NCI-H2196 (cell line): Measurements from ENCODE around the gene FAM118B.
A peak's percentile ranks its signal among the peaks of the same experiment; 100 is the strongest.

Source experiments
- DNase-seq: peaks from one replicate; lab custom pipeline; 2025; ENCODE audit not compliant: unreplicated experiment; lab: John Stamatoyannopoulos, UW

Gene FAM118B

DNA sequence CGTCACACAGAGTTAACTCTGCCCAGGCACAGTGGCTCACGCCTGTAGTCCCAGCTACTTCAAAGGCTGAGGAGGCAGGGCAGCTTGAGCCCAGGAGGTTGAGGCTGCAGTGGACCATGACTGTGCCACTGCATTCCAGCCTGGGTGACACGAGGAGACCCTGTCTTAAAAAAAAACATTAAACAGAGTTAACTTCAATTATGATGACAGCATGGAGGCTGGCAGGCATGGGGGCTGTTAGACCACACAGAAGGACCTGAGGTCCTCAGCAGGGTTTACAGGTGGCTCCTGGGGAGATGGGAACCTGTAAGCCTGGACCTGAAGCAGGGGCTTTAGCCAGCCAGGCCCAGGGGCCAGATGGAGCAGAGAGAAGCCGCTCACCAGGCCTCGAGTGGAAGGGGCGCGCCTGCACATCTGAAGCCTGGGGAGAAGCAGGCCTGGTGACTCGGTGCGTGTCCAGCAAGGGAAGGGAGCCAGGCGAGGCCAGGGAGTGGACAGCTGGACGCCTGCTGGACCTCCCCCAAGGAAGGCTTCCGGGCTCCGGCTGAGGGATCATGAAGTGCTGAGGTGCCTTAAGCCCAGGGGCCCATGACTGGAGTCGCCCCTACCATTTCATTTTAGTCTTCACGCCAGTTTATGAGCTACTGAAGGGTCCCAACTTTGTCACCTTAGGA lies 25.4 kb upstream of the FAM118B start:
- DNase-seq: no peak

DNA sequence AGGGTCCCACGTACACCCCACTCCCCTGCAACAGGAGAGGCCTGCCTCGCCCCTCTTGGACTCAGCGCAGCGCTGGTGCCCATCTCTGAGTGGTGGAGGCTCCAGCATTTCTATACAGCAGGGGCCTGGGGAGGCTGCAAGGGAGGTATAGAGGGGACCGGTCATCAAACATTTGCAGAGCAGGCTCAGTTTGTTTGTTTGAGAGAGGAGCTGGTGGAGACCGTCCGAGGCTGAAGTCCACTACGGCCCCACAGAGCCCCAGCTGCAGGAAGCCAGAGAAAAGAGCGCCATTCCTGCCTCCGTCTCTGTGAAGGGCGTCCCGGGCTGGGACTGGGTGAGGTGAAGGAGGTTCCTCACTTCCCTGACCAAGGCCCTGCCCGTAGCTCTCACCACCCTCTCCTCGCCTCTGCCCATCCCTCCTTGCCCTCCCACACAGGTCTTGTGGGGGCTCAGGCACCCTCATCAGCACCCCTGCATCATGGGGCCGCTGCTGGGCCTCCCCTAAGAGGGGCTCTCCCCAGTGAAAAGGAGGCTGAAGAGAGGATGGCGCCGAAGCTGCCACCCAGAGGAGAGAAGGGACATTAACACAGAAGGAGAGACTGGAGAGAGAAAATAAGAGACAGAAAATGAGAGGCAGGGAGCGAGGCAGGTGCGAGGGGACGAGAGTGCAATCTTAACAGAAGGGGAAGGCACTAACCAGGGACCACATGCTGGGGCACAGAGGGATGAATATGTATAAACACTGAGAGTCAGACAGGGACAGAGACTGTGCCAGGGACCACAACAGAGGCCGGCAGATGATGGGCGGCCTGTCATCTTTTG lies 24.7 kb upstream of the FAM118B start:
- DNase-seq: peak; percentile 15

DNA sequence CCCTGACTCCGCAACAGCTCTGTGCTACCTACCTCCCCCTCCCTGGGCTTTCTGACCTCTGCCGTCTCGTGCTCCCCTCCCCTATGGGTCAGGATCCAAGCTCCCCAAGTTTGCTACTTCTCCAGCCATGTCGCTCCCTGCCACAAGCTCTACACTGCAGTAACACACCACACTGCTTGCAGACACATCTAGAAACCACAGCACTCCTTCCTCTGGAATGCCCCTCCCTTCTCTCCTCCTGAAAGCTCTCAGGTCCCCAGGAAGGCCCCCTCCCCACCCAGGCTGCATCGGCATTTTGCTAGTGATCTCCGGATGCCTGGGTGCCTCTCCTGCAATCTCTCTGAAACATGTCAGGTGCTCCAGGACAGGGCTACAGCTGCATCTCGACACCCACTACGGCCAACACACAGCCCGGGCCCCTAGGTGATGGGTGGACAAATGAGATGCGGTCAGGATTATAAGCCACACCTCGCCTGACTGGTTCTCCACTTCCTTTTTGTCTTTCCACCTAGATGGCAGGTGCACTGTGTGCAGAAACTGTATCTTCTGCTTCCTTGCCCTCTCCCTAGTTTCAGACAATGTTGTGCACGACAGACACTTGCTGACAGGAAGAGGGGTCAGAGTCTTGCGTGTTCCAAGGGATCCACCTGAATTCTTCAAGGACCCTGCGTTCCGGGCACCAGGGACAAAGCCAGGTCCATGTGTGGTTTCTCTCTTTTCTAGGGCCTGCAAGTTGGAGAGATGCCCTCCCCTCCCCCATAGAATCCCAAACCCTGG lies 23.1 kb upstream of the FAM118B start:
- no peak for DNase-seq

DNA sequence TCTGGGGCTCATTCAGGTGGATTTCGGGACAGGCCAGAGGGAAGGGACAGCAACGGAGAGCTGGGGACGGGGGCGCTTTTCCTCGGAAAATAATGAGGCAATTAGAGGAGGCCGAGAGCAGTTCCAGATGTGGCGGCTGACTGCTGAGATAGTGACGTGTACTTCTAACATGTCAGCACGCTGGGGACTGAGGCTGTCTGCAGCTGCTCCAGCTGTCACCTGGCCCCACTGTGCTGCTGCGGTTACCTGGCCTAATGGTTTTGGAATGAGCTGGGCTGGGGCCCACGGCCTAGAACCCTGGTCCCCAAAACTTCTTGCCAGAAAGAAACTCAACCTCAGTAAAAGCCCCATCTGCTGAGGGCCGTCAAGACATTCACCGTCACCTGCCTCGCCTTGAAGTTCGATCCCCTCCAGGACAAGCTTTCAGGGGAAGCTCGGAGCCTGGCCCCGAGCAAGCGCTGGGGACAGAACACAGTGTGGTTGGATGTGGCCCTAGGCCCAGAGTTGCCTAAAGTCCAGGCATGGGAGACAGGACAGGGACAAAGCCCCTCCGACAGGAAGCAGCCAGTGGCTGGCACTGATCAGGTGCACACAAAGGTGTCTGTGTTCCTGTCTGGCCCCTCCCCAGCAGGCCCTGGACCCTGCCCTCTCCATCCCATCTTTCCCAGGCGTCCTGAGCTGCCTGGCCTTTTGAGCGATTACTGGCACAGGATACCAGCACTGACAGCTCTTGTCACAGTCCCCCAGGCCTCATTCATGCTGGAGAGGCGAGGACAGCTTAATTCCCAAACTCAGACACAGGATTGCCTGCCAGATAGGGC lies 22.3 kb upstream of the FAM118B start:
- no peak for DNase-seq

DNA sequence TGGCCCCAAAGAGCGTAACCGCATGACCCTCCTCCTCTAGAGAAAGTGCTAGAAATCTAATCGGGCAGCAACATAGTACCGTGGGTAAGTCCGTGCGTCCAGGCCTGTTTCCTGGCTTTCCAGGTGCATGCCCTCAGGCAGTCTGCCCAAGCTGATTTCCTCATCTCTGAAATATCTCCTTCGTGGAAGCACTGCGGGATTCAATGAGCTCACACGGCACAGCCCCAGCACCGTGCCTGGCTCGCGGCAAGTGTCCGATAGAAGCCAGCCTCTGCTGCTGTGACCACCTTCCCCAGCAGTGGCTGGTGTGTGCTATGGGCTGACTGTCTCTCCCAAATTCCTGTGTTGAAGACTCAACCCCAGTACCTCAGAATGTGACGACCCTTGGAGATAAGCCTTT lies 20.8 kb upstream of the FAM118B start:
- no peak for DNase-seq

DNA sequence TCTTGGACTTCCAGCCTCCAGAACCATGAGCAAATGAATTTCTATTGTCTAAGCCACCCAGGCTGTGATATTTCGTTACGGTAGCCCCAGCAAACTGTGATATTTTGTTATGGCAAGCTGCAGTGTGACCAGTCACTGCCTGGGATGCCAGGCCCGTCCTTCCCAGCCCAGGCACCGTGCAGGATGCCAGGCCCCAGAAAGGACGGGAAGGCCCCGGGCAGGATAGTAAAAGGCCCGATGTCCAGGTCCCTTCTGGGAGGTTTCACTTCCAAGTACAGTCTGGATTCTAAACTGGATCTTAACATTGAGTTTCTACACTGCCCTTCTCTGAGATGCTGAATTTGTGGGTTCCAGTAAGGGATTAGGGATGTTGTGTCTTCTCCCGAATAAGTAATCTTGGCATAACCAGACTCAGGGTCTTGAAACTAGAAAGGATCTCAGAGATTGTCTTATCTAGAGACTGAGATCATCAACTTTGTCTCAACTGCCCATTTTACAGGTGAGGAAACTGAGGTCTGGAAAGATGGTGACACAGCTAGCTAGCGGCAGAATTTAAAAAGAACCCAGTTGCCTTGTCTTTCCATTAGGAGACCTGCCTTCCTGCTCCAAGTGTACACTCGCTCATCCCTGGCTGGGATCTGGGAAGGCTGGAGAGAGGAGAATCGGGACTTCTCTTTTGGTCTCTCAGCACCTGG lies 20.1 kb upstream of the FAM118B start:
- DNase-seq: no peak

DNA sequence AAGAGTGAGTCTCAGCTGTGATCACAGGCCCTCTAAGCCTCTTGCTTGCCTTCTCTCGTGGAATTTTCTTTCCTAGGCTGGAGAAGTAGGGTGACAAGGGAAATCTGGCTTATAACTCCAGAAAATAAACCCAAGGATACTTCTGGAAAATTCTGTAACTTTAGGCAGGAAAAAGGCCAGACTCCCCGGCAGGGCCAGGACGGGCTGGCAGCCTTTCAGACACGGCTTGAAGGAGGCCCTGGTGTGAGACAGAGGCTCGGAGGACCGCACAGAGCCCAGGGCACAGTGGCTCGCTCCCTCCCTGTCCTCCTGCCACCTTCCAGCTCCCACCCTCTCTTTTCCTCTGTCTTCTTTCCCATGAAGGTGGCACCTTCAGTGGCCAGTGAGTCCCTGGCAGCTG lies 19.2 kb upstream of the FAM118B start:
- DNase-seq: no peak

DNA sequence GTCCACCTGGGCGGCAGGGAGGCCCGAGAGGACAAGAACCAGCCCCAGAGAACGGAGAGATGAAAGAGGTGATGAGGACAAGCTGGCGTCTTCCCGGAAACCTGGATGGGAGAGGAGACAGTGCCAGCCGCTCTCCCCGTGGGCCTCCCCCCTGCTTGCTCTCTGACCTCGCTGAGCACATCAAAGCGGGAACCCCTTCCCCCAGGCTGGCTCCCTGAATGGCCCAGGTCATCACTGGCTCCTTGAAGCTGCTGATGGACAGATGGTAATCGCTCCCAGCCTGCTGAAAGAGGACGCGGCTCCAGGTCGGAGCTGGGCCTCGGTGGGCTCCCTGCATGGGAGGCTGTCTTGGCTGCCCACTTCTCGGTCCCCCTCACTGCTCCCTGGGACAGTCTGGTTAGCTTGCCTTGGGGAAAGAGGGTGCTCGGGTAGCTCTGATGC lies 18.5 kb upstream of the FAM118B start:
- DNase-seq: no peak

DNA sequence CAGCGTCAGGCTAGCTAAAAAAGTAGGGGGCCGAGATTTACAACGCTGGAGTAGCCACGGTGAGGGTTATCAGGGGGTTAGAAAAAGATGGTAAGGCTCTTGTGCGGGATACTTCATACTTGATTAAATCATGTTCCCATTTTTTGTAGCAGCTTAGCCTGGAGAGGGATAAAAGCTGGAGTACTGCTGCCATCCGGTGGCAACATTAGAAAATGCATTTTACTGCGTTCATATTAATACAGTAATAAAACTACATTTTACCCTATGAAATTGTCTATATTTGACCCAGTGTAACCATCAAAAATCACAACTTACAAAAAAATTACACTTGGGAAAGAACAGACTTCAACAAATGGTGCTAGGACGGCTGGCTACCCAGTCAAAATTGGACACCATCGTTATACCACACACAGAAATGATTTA lies 17.4 kb upstream of the FAM118B start:
- DNase-seq: peak; percentile 56

DNA sequence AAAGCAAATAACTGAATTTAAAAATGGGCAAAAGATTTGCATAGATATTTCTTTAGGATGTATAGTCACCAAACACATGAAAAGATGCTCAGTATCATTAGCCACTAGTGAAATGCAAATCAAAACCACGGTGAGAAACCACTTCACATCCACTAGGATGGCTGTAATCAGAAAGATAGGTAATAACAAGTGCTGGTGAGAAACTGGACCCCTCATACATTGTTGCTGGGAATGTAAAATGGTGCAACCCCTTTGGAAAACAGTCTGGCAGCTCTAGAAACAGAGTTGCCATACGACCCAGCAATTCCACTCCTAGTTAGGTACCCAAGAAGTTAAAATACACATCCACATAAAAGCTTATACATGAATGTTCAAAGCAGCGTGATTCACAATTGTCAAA lies 16.5 kb upstream of the FAM118B start:
- no peak for DNase-seq

DNA sequence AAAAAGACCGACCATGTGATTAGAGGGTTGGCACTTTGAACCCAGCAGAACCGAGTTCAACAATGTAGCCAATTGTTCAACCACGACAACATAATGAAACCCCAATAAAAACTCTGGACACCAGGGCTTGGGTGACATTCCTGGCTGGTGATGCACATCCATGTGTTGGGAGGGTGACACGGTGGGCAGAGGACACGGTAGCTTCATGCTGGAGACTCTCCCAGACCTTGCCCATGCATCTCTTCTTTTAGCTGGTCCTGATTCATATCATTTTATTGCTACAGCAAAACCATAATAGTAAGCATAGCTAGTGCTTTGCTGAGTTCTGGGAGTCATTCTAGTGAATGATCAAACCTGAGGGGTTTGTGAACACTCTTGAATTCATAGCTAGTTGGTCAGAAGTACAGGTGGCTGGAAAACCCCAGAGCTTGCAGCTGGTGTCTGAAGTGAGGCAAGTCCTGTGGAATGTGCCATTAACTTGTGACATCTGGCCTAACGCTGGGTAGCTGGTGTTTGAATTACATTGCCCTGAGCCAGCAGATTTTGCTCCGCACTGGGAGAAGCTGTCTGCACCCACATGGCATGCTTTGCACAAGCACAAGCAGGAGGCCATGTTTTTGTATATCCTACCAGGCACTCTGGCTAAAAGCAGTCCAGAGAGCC lies 14.2 kb upstream of the FAM118B start:
- no peak for DNase-seq

DNA sequence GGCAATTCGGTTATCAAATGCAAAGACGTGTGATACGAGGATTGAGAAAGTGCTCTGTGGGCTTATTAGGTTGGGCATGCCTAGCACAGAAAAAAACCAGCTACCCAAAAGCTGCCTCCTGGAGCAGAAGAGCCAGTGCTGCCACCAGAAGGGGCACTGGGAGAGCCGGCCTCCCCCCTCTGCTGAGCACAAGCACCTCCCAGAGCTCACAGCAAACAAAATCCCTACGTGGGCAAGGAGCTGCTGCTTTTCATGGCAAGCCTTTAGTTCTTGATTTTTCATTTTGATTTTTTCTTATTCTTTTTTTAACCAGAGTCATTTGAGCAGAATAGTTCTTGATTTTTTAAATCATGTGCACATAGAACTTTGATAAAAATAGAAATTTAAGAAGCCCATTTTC lies 12.9 kb upstream of the FAM118B start:
- DNase-seq: no peak

DNA sequence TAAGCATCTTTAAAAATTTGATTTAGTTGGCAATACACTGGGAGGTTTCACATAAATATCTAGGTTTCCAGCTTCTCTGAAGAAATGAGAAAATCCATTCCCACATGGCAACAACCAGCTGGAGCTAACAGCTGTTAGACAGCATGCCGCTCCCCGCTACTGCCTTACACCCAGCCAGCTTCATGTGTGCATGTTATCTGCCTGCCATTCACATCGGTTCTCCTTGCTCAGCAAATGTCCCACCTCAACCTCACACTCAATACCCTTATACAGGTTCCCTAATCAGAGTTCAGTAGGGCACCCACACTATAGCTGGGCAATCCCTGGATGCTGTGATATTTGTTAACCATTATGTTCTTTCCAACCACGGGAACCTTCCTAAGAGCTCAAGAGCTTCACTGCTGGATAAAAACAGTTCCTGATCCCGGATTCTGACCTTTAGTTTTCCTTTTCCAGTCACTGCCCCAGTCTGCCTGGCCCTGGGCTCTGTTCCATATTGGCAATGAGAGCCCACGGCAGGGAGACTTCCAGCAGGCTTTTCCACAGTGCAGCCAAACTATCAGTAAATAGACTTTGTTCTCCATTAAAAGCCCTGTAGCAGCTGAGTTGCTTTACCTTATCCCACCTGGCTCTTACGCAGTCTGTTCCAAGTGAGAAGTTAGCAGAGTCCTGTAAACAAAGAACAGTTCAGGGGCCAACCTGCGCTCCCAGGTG lies 8.8 kb upstream of the FAM118B start:
- no peak for DNase-seq

DNA sequence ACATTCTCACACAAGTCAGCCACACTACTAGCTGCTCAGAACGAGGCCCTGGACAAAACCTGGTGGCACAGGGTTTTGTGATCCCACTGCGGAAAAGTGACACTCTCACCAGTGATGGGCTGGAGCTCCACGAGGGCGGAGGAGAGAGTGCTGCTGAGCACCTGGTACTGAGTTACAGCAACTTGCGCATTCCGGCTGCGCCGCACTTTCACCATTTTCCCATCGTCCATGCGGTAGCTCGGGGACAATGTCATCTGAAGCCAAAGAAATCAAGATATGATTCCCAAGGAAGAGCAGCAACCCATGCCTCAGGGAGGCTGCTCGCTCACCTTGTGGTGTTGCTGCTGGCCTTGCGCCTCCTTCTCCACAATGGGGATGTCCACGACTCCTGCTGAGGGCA lies 6.2 kb upstream of the FAM118B start:
- no peak for DNase-seq

DNA sequence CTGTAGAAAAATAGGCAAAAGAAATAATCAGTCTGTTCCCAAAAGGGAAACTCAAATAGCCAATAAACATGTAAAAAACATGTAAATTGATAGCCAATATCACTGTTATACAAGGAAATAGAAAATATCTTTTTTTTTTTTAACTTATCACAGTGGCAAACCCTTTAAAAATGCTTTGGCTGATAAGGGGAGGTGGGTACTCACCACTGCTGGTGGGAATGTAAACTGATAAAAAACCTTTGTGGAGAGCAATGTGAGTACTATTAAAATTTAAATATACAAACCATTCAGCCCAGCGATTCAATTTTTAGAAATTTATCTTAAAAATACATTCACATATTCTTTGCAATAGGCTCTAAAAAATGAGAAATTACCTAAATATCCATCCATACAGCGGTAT lies 3.7 kb upstream of the FAM118B start:
- DNase-seq: no peak

DNA sequence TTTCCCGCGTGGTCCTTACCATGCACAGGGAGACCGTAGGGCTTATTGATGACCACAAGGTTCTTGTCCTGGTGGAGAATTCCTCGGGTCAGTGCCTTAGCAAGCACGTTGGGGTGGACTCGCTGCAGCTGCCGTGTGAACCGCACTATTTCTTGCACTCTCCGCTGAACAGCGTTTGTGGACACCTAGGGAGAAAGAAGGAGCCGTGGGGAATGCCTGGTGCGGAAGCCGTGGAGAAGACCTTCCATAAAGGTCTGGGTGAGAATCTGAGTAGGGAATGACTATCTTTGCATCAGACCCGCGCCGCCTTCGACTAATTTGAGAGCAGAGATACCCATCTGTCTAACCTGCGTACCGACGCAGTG lies 729 bp upstream of the FAM118B start:
- DNase-seq: no peak

DNA sequence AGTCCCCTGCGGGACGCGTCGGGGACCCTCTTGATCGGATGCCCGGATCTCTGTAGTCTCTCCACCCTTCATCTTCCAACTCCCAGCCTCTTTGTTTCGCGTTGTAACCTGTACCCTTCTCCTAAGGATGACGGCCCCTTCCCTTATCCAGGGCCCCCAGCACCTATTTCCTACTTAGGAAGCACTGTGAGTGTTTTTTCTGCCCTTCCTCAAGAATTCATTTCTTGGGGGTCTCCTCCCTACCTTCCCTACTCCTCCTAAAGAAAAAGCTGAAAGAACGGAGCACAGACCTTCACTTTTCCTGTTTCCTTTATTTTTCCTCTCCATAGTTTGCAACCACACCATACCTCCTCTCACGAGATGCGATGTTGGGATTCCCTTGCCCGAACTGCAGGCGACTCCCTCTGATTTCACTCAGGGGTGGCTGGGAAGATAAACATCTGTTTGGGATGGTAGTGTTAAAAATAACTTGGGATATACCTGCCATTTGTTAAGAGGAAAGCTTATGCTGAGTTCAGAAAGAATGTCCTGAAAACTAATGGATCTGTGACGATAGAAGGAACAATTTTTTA lies 593 bp downstream of the FAM118B start:
- DNase-seq: no peak

DNA sequence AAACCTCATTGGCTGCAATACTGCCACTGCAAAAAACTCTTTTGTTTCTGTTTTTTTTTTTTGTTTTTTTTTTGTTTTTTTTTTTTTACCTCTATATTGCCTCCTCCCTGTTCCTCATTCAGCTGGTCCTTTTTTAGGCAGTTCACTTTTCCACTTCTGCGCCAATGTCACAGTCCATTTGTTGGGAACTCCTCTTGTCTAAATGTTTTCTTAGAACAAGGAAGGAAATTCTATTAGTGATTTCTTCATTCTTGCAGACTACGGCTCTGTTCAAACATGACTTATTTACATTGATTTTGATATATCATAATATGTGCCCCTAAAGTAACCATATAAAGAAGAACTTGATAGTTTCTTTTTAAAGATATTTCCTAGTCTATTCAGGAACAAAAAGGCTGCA lies 2.9 kb downstream of the FAM118B start:
- DNase-seq: no peak

DNA sequence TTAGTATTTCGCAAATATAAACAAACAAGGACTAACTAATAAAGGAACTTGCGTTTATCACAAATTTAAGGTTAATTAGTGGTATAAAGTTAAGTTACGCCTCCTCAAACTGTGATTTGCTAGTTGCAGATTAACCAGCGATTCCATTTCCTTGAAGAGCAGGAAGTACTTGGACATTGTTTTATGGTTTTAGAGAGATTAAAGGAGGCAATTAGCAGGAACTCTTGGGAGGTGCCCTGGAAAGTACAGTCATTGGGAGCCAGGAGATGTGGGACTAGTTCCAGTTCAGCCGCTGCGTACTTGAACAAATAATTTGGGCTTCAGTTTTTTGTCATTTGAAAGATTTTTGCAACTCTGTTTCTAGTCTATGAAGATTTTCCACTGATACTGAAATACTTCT lies 3.3 kb downstream of the FAM118B start:
- no peak for DNase-seq
